ENCODE measurements around the gene NCOR1. TPM values are rescaled to one million over a fixed set of nuclear protein-coding genes. Genes with fewer than 3 reads are reported as not detected.
"Not testable (repeated sequence)": the region's sequence is repeated elsewhere in the genome, so short reads cannot be mapped to it uniquely, and the experiment has no call there.

The NCOR1 gene
- total RNA-seq, 1 experiment from 2014 or later, result 124 TPM

GRCh38 chr17:16121915-16122314 lies 93.4 kb downstream of the NCOR1 start (continued):
- no peak for TF ChIP-seq ESRRA (CRISPR knock-in tag; IDR thresholded peaks at IDR 0.05; ENCODE audit: borderline replicate concordance)
- no peak for TF ChIP-seq USF2 (CRISPR knock-in tag; IDR thresholded peaks at IDR 0.05)
- TF ChIP-seq E2F4 (CRISPR knock-in tag; IDR thresholded peaks at IDR 0.05; ENCODE audit: borderline replicate concordance, low read depth), result no peak
- no peak for TF ChIP-seq ERG (CRISPR knock-in tag; IDR thresholded peaks at IDR 0.05)

GRCh38 chr17:16120937-16121336 lies 94.4 kb downstream of the NCOR1 start:
- DNase-seq (ENCODE audit: low spot score) (no peak), ATAC-seq (no peak)
- CTCF ChIA-PET, result no interaction called here
- no peaks in the 10 kb centered on the region for H3K27me3 Mint-ChIP-seq (ENCODE audit: low read depth)
- peaks cover 19% of the 10 kb centered on the region for H3K9me3 Mint-ChIP-seq
- TF ChIP-seq ZNF317 (CRISPR knock-in tag; IDR thresholded peaks at IDR 0.05; ENCODE audit: borderline replicate concordance, low read depth), result no peak
- no peak for TF ChIP-seq EMX1 (CRISPR knock-in tag; IDR thresholded peaks at IDR 0.05)
- TF ChIP-seq USF2 (CRISPR knock-in tag; IDR thresholded peaks at IDR 0.05), result no peak
- TF ChIP-seq ATF1 (CRISPR knock-in tag; IDR thresholded peaks at IDR 0.05), result no peak
- no peak for TF ChIP-seq RORB (CRISPR knock-in tag; IDR thresholded peaks at IDR 0.05)
- no peak for TF ChIP-seq GABPB1 (CRISPR knock-in tag; IDR thresholded peaks at IDR 0.05)
- no peak for TF ChIP-seq NR3C1 (CRISPR knock-in tag; conservative IDR thresholded peaks at IDR 0.05; ENCODE audit: low read depth)
- TF ChIP-seq JAZF1 (CRISPR knock-in tag; IDR thresholded peaks at IDR 0.05), result no peak
- H3K36me3 Mint-ChIP-seq, result peaks cover 52% of the 10 kb centered on the region
- no peak overlapping the region for H3K27ac Mint-ChIP-seq
- H3K4me1 Mint-ChIP-seq, result no peaks in the 10 kb centered on the region
- POLR2A ChIA-PET, result no interaction called here
- no peak overlapping the region for H3K4me3 Mint-ChIP-seq

- TF ChIP-seq JUN (CRISPR knock-in tag; IDR thresholded peaks at IDR 0.05), result no peak
- no peak for TF ChIP-seq FOXP1 (CRISPR knock-in tag; IDR thresholded peaks at IDR 0.05; ENCODE audit: borderline replicate concordance)
- ChIA-PET CTCF (interaction anchor here (0.6 kb wide), 1 partner anchor 1451 kb away, joined by 3 read pairs; no protein-coding TSS in a partner anchor), POLR2A (interaction anchor here (0.6 kb wide), 1 partner anchor 21 kb away, joined by 4 read pairs; no protein-coding TSS in a partner anchor)
- Mint-ChIP-seq H3K9me3 (peaks cover 41% of the 10 kb centered on the region), H3K4me1 (no peaks in the 10 kb centered on the region), H3K27me3 (ENCODE audit: low read depth) (no peaks in the 10 kb centered on the region), H3K27ac (no peak overlapping the region), H3K4me3 (no peak overlapping the region), H3K36me3 (peaks cover 81% of the 10 kb centered on the region)
- no peak for ATAC-seq
- no peak for DNase-seq (ENCODE audit: low spot score)
Measured at GRCh38 chr17:16117149-16117548, 98.2 kb downstream of the NCOR1 start.

GRCh38 chr17:16115077-16115698 lies 100.1 kb downstream of the NCOR1 start:
- H3K9me3 Mint-ChIP-seq, result peaks cover 41% of the 10 kb centered on the region
- DNase-seq (ENCODE audit: low spot score); H3K27me3 Mint-ChIP-seq (ENCODE audit: low read depth); ATAC-seq; H3K4me3 Mint-ChIP-seq; H3K27ac Mint-ChIP-seq; H3K4me1 Mint-ChIP-seq; POLR2A ChIA-PET; CTCF ChIA-PET: not testable (repeated sequence)
- peaks cover 75% of the 10 kb centered on the region for H3K36me3 Mint-ChIP-seq

GRCh38 chr17:16108871-16109270 lies 106.5 kb downstream of the NCOR1 start:
- ATAC-seq (no peak), DNase-seq (ENCODE audit: low spot score) (no peak)
- Mint-ChIP-seq H3K36me3 (peaks cover 31% of the 10 kb centered on the region), H3K4me3 (no peak overlapping the region), H3K9me3 (peaks cover 2% of the 10 kb centered on the region), H3K4me1 (no peaks in the 10 kb centered on the region), H3K27ac (no peak overlapping the region), H3K27me3 (ENCODE audit: low read depth) (no peaks in the 10 kb centered on the region)
- POLR2A ChIA-PET, result no interaction called here
- CTCF ChIA-PET, result no interaction called here
- TF ChIP-seq GABPB1 (CRISPR knock-in tag; IDR thresholded peaks at IDR 0.05), result no peak
- TF ChIP-seq JAZF1 (CRISPR knock-in tag; IDR thresholded peaks at IDR 0.05), result no peak
- TF ChIP-seq PREB (CRISPR knock-in tag; IDR thresholded peaks at IDR 0.05; ENCODE audit: borderline replicate concordance), result no peak
- no peak for TF ChIP-seq TEAD4 (CRISPR knock-in tag; IDR thresholded peaks at IDR 0.05)
- no peak for TF ChIP-seq ZNF512 (CRISPR knock-in tag; IDR thresholded peaks at IDR 0.05; ENCODE audit: borderline replicate concordance)

Data from WTC11 (cell line).